GM18519 (cell line): Measurements from ENCODE around the gene SDK1.

Experiments
- ATAC-seq: cut with Tn5 transposase; IDR thresholded peaks from one replicate; pipeline ENCODE4 v1.9.1; 2021; ENCODE audit warnings: mild to moderate bottlenecking, moderate library complexity; ENCODE audit not compliant: unreplicated experiment, low FRiP score

Gene SDK1

GRCh38 chr7:4154882-4155535 is 854.0 kb downstream of the SDK1 start:
- ATAC-seq: no peak

GRCh38 chr7:4156190-4156589 is 855.1 kb downstream of the SDK1 start:
- ATAC-seq: no peak

- ATAC-seq: no peak
Measured at GRCh38 chr7:4157651-4158050, 856.6 kb downstream of the SDK1 start.

GRCh38 chr7:4158441-4159153 is 857.5 kb downstream of the SDK1 start:
- no peak for ATAC-seq

- ATAC-seq: no peak
Measured at GRCh38 chr7:4159154-4159501, 858.1 kb downstream of the SDK1 start.

- ATAC-seq: no peak
Measured at GRCh38 chr7:4159761-4160554, 858.9 kb downstream of the SDK1 start.

GRCh38 chr7:4162884-4163564 is 862.0 kb downstream of the SDK1 start:
- ATAC-seq: no peak

GRCh38 chr7:4163565-4164203 is 862.6 kb downstream of the SDK1 start:
- no peak for ATAC-seq

GRCh38 chr7:4164556-4164955 is 863.5 kb downstream of the SDK1 start:
- no peak for ATAC-seq

- no peak for ATAC-seq
Measured at GRCh38 chr7:4166340-4166739, 865.3 kb downstream of the SDK1 start.

- ATAC-seq: no peak
Measured at GRCh38 chr7:4166807-4167206, 865.8 kb downstream of the SDK1 start.

GRCh38 chr7:4167385-4167910 is 866.4 kb downstream of the SDK1 start:
- no peak for ATAC-seq

GRCh38 chr7:4168041-4168440 is 867.0 kb downstream of the SDK1 start:
- no peak for ATAC-seq

- no peak for ATAC-seq
Measured at GRCh38 chr7:4168541-4168940, 867.5 kb downstream of the SDK1 start.

GRCh38 chr7:4169455-4169854 is 868.4 kb downstream of the SDK1 start:
- no peak for ATAC-seq

- ATAC-seq: no peak
Measured at GRCh38 chr7:4170997-4171786, 870.1 kb downstream of the SDK1 start.

- no peak for ATAC-seq
Measured at GRCh38 chr7:4172883-4173282, 871.8 kb downstream of the SDK1 start.

GRCh38 chr7:4173615-4174014 is 872.6 kb downstream of the SDK1 start:
- ATAC-seq: no peak

- ATAC-seq: no peak
Measured at GRCh38 chr7:4174016-4174415, 873.0 kb downstream of the SDK1 start.

GRCh38 chr7:4174451-4174850 is 873.4 kb downstream of the SDK1 start:
- ATAC-seq: no peak
